K562 (cell line): ENCODE data around the gene DIAPH3. TPM values are rescaled to one million over a fixed set of nuclear protein-coding genes. Genes with fewer than 3 reads are reported as not detected.

ENCODE experiments used
- ATAC-seq: fragments of 200-7000 bp; cut with Tn5 transposase; 3 replicates; pipeline ENCODE4 v1.9.1; 2020; ENCODE audit warnings: moderate library complexity
- BruUV-seq: library from RNA; stranded (reverse); fragments of 400-500 nt; replicated peaks from 2 replicates; lab custom pipeline; 2021; lab: Mats Ljungman, UMichigan
- CTCF ChIA-PET: fragments of 300-600 bp; formaldehyde crosslinking; extraction: SDS; loops from one replicate; lab custom pipeline; 2021; ENCODE audit warnings: low intra/inter-chr PET ratio; lab: Yijun Ruan, JAX
- POLR2A ChIA-PET: fragments of 300-600, 350-650 bp; sonication (Branson Sonifier 250); formaldehyde crosslinking; extraction: SDS; loops from one replicate; lab custom pipeline; 2021; ENCODE audit warnings: antibody characterized with exemption, inconsistent platforms; lab: Yijun Ruan, JAX
- DNase-seq, 4 experiments: peaks; one replicate each; pipeline versions ENCODE4 v3.0.0 to v3.0.0-alpha.2; 2011 to 2018; ENCODE audit warnings: low spot score in 3 of 4, mixed read lengths in 3 of 4; ENCODE audit errors: extremely low read depth in 1 of 4
- FAIRE-seq: peaks from 2 replicates; lab custom pipeline; 2011; peaks lifted over from hg19 to GRCh38; lab: Jason Lieb, UNC
- H2AFZ ChIP-seq: 2 replicates; pipeline ENCODE4 v1.6.0; 2011; ENCODE audit warnings: low read depth, low read length, control low read depth, inconsistent platforms
- H3K27ac ChIP-seq: fragments of 200-600 bp; 3 replicates; pipeline ENCODE4 v1.8.0; 2011; ENCODE audit warnings: low read depth, mild to moderate bottlenecking, control low read depth, inconsistent platforms, low read length, moderate library complexity, mixed read lengths; ENCODE audit errors: extremely low read depth
- H3K27me3 ChIP-seq, 2 experiments: fragments of 300-600 bp in 1 of 2; 2 replicates in 1 of 2; 3 replicates in 1 of 2; pipeline versions ENCODE4 v1.6.0 to v1.8.0; 2011; ENCODE audit warnings: inconsistent platforms in 2 of 2, low read length in 2 of 2, mild to moderate bottlenecking in 1 of 2, mixed read lengths in 1 of 2, moderate library complexity in 1 of 2; ENCODE audit not compliant: control insufficient read depth in 2 of 2, insufficient read depth in 2 of 2
- H3K36me3 ChIP-seq: fragments of 300-600 bp; 3 replicates; pipeline ENCODE4 v1.8.0; 2011; ENCODE audit warnings: mild to moderate bottlenecking, low read length, inconsistent platforms; ENCODE audit not compliant: control insufficient read depth, insufficient read depth
- H3K4me1 ChIP-seq, 2 experiments: fragments of 200-600 bp in 1 of 2; replicated peaks in 1 of 2; 2 replicates in 1 of 2; 3 replicates in 1 of 2; pipeline versions ENCODE4 v1.5.1 to v1.8.0; 2011; ENCODE audit warnings: inconsistent platforms in 2 of 2, low read length in 2 of 2, mild to moderate bottlenecking in 1 of 2, mixed read lengths in 1 of 2, moderate library complexity in 1 of 2; ENCODE audit not compliant: control insufficient read depth in 2 of 2, insufficient read depth in 2 of 2
- H3K4me2 ChIP-seq: 2 replicates; pipeline ENCODE4 v1.6.1; 2011; ENCODE audit warnings: low read length, control low read depth, inconsistent platforms, mixed read lengths; ENCODE audit not compliant: insufficient read depth
- H3K4me3 ChIP-seq: fragments of 200-600 bp; sonication (generic), shearing (Covaris generic); 2 replicates; pipeline ENCODE4 v1.5.1; 2016; ENCODE audit warnings: control low read depth, inconsistent platforms
- H3K79me2 ChIP-seq: fragments of 200-600 bp; 3 replicates; pipeline ENCODE4 v1.8.0; 2011; ENCODE audit warnings: low read length, inconsistent platforms; ENCODE audit not compliant: control insufficient read depth, insufficient read depth
- H3K9ac ChIP-seq, 2 experiments: 2 replicates each; pipeline versions ENCODE4 v1.6.0 to v1.6.1; 2011; ENCODE audit warnings: low read depth in 2 of 2, low read length in 2 of 2, control low read depth in 1 of 2, inconsistent platforms in 1 of 2, mild to moderate bottlenecking in 1 of 2, mixed read lengths in 1 of 2; ENCODE audit not compliant: insufficient read depth in 1 of 2
- H3K9me1 ChIP-seq: one replicate; pipeline ENCODE4 v1.6.0; 2011; ENCODE audit warnings: inconsistent platforms, mild to moderate bottlenecking, low read length, moderate library complexity; ENCODE audit not compliant: control insufficient read depth, insufficient read depth
- H3K9me3 ChIP-seq: replicated peaks from 2 replicates; pipeline ENCODE4 v1.5.1; 2011; ENCODE audit warnings: low read depth, low read length, inconsistent platforms; ENCODE audit not compliant: control insufficient read depth, insufficient read depth
- H4K20me1 ChIP-seq: replicated peaks from 2 replicates; pipeline ENCODE4 v1.6.1; 2011; ENCODE audit warnings: low read length, inconsistent platforms, mixed read lengths; ENCODE audit not compliant: control insufficient read depth, insufficient read depth
- ASH1L ChIP-seq: fragments of 450-650 bp; IDR thresholded peaks from 2 replicates; pipeline ENCODE4 v1.6.1; 2018; ENCODE audit warnings: borderline replicate concordance, mild to moderate bottlenecking, low read depth; ENCODE audit not compliant: partially characterized antibody
- CEBPG ChIP-seq, 3 experiments: fragments of 200-800 bp in 1 of 3; sonication (Bioruptor generic) in 1 of 3; sonication (generic) in 1 of 3; formaldehyde crosslinking in 1 of 3; IDR thresholded peaks in 2 of 3; conservative IDR thresholded peaks in 1 of 3; 2 replicates each; pipeline versions ENCODE4 v1.6.1 to v1.8.0; 2016 to 2022; ENCODE audit warnings: missing compliant biosample characterization in 2 of 3, missing genetic modification characterization in 2 of 3, mild to moderate bottlenecking in 1 of 3, missing genetic modification reagents in 1 of 3
- CHD4 ChIP-seq: fragments of 200-600 bp; sonication (generic); IDR thresholded peaks from 3 replicates; pipeline ENCODE4 v1.6.1; 2012; ENCODE audit warnings: low read depth, mild to moderate bottlenecking, mixed read lengths, low read length, inconsistent platforms; ENCODE audit not compliant: insufficient read depth, insufficient replicate concordance, poor library complexity, severe bottlenecking
- HDAC6 ChIP-seq: IDR thresholded peaks from 2 replicates; pipeline ENCODE4 v1.6.1; 2012; ENCODE audit warnings: low read depth, mild to moderate bottlenecking, control low read depth, inconsistent platforms, low read length, moderate library complexity
- HNRNPUL1 ChIP-seq: fragments of 200-400 bp; formaldehyde crosslinking; IDR thresholded peaks from 2 replicates; pipeline ENCODE4 v1.6.1; 2017; ENCODE audit warnings: low read length
- JUND ChIP-seq, 2 experiments: IDR thresholded peaks; 2 replicates in 1 of 2; 3 replicates in 1 of 2; pipeline ENCODE4 v1.6.1; 2011; ENCODE audit warnings: borderline replicate concordance in 2 of 2, low read depth in 2 of 2, low read length in 2 of 2, improper control_type of control experiment in 1 of 2, missing biosample characterization in 1 of 2, missing genetic modification characterization in 1 of 2, missing genetic modification reagents in 1 of 2
- POLR2AphosphoS5 ChIP-seq: IDR thresholded peaks from 2 replicates; pipeline ENCODE4 v1.6.1; 2011; ENCODE audit warnings: mild to moderate bottlenecking, low read depth, low read length, moderate library complexity; ENCODE audit not compliant: control insufficient read depth, insufficient read depth
- PTRF ChIP-seq: fragments of 450-650 bp; IDR thresholded peaks from 2 replicates; pipeline ENCODE4 v1.6.1; 2016; ENCODE audit warnings: mild to moderate bottlenecking, missing genetic modification characterization, missing compliant biosample characterization
- ZNF324 ChIP-seq: fragments of 250-450 bp; sonication (Bioruptor Pico); IDR thresholded peaks from 2 replicates; pipeline ENCODE4 v1.4.0; 2020; ENCODE audit warnings: mild to moderate bottlenecking
- WGBS: fragments of 100-300 bp; shearing (Covaris generic); methylation state at CpG from one replicate; pipeline ENCODE4 v1.1.6; 2016; ENCODE audit warnings: low coverage, mixed read lengths; ENCODE audit not compliant: insufficient coverage; ENCODE audit errors: missing lambda C conversion rate; 5-methylcytosine and 5-hydroxymethylcytosine counted together
- in situ Hi-C: fragments of 300-500 bp; cut with MboI; formaldehyde crosslinking; loops from 4 replicates; pipeline ENCODE4 v1.15.0; 2018; ENCODE audit warnings: inconsistent platforms, mixed read lengths
- intact Hi-C: fragments of 100-400 bp; cut with micrococcal nuclease; formaldehyde crosslinking; loops from 2 replicates; pipeline ENCODE4 v1.14.2; 2022
- polyA plus RNA-seq, 8 experiments: library from polyadenylated mRNA; depleted of rRNA in 4 of 8; stranded (reverse) in 5 of 8; unstranded in 3 of 8; fragments of >200 nt; fragmentation: Nextera tagmentation in 2 of 8; fragmentation: Illumina TruSeq in 1 of 8; extraction: Ambion mirVana in 2 of 8; extraction: Trizol in 1 of 8; gene quantifications; 2 replicates each; pipeline versions ENCODE4 v1.2.1 to v1.2.3, GENCODE V29; 2011 to 2014; ENCODE audit warnings: inconsistent platforms in 1 of 8, missing spikeins in 1 of 8
- total RNA-seq, 7 experiments: library from RNA; depleted of rRNA in 6 of 7; stranded (reverse); fragments of >200 nt in 6 of 7; fragmentation: Illumina TruSeq in 2 of 7; extraction: Trizol in 2 of 7; gene quantifications; 2 replicates each; pipeline versions ENCODE4 v1.2.1 to v1.2.3, GENCODE V29; 2011 to 2021; ENCODE audit warnings: low replicate concordance in 1 of 7
- TF ChIP-seq, protein P1 (sequence below): fragments of 450-650 bp; IDR thresholded peaks from 2 replicates; pipeline ENCODE4 v1.6.1; 2016; ENCODE audit warnings: missing biosample characterization, missing genetic modification characterization
- TF ChIP-seq, protein P2 (sequence below): IDR thresholded peaks from 2 replicates; pipeline ENCODE4 v1.6.1; 2011; ENCODE audit warnings: borderline replicate concordance, low read depth, mild to moderate bottlenecking, moderate library complexity, low read length; ENCODE audit not compliant: insufficient read depth, poor library complexity, severe bottlenecking

The DIAPH3 gene
- total and polyA plus RNA-seq, 9 of the 15 experiments (the other 6 are each of a cell fraction or from before 2014, with no cell fraction given) = 9.0 to 18.7 (median 14.7) TPM

DNA sequence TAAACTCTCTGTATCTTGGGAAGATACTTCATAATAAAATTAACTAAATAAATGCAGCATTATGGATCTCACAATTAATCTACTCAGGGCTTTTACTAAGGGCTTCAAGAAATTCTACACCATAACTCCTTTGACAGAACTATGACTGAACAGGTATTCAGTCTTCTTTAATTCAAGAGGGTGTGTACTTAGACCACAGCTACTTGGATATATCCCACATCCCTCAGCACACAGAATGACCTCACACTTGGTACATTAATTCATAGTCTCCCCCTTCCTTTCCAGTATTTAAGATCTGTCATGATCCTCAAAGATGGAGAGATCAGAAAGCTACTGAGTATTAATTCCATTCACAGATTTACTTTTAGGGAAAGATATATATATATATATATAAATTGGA is 11.6 kb downstream of the DIAPH3 start (continued):
- TF ChIP-seq CEBPG (CRISPR knock-in tag; IDR thresholded peaks at IDR 0.05) = no peak
- no peak for TF ChIP-seq CEBPG (tag; conservative IDR thresholded peaks at IDR 0.05 in 1 of 2, IDR thresholded peaks at IDR 0.05 in 1 of 2)
- no peak for TF ChIP-seq HNRNPUL1
- no peak for TF ChIP-seq ZNF324 (CRISPR knock-in tag)
- no peak for TF ChIP-seq CHD4
- TF ChIP-seq, protein P1, sequence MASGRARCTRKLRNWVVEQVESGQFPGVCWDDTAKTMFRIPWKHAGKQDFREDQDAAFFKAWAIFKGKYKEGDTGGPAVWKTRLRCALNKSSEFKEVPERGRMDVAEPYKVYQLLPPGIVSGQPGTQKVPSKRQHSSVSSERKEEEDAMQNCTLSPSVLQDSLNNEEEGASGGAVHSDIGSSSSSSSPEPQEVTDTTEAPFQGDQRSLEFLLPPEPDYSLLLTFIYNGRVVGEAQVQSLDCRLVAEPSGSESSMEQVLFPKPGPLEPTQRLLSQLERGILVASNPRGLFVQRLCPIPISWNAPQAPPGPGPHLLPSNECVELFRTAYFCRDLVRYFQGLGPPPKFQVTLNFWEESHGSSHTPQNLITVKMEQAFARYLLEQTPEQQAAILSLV (tag) = no peak
- no peak for TF ChIP-seq ASH1L

DNA sequence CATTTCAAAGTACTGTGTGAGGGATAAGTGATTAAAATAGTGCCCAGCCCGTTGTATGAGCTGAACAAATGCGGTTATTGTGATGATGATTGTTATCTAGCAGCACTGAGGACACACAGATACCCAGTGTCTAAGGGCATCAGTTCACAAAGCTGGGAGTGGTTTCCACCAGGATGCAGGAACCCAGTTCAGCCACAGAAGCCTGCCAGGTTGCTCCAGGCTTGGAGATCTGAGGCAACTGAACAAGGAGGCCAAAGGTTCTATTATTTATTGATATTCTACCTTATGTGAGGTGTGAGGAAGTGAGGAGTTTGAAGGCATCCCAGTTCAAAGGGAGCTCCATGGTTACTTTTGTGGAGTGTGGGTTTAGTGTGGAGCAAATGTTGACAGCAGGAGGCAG is 13.2 kb downstream of the DIAPH3 start:
- no peak overlapping the region for H3K27ac ChIP-seq
- DNase-seq = no peak
- intact Hi-C loops (no loop called here), in situ Hi-C loops (no loop called here)
- 13% methylated on average over 2 of the region's 2 CpGs for WGBS
- BruUV-seq = no TSS peak
- H3K36me3 ChIP-seq = no peaks in the 10 kb centered on the region
- FAIRE-seq = no peak
- no peak for ATAC-seq
- no peak overlapping the region for H2AFZ ChIP-seq
- H3K4me3 ChIP-seq = no peak overlapping the region
- no peaks in the 10 kb centered on the region for H3K27me3 ChIP-seq
- H3K4me1 ChIP-seq = no peaks in the 10 kb centered on the region; a peak in 1 of 5 replicates
- H4K20me1 ChIP-seq = peaks cover 9% of the 10 kb centered on the region
- peaks cover 74% of the 10 kb centered on the region for H3K79me2 ChIP-seq
- CTCF ChIA-PET = no interaction called here
- no peak overlapping the region for H3K4me2 ChIP-seq
- H3K9ac ChIP-seq = no peak overlapping the region
- no peaks in the 10 kb centered on the region for H3K9me1 ChIP-seq
- TF ChIP-seq, protein P2, sequence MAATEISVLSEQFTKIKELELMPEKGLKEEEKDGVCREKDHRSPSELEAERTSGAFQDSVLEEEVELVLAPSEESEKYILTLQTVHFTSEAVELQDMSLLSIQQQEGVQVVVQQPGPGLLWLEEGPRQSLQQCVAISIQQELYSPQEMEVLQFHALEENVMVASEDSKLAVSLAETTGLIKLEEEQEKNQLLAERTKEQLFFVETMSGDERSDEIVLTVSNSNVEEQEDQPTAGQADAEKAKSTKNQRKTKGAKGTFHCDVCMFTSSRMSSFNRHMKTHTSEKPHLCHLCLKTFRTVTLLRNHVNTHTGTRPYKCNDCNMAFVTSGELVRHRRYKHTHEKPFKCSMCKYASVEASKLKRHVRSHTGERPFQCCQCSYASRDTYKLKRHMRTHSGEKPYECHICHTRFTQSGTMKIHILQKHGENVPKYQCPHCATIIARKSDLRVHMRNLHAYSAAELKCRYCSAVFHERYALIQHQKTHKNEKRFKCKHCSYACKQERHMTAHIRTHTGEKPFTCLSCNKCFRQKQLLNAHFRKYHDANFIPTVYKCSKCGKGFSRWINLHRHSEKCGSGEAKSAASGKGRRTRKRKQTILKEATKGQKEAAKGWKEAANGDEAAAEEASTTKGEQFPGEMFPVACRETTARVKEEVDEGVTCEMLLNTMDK = no peak
- TF ChIP-seq PTRF (tag) (no peak), JUND (IDR thresholded peaks at IDR 0.05; ENCODE audit: borderline replicate concordance, low read depth, low read length) (no peak), JUND (tag; IDR thresholded peaks at IDR 0.05; ENCODE audit: borderline replicate concordance, low read depth, low read length) (no peak), POLR2AphosphoS5 (no peak), HDAC6 (no peak)
- H3K9me3 ChIP-seq = no peaks in the 10 kb centered on the region
- POLR2A ChIA-PET = no interaction called here
